Cardiac fibroblast (primary cell): ENCODE data around the gene TIAM1.

Experiments
- DNase-seq, 2 donors: peaks; one replicate each; pipeline versions ENCODE4 v3.0.0 to v3.0.0-alpha.2; 2010; ENCODE audit warnings: low read depth in 2 of 2
- H3K4me3 ChIP-seq, 2 donors: replicated peaks in 1 of 2; 1 replicate in 1 of 2; 2 replicates in 1 of 2; pipeline ENCODE4 v1.5.1; 2011; ENCODE audit warnings: low read depth in 2 of 2, low read length in 2 of 2, mild to moderate bottlenecking in 2 of 2, moderate library complexity in 1 of 2
- TF ChIP-seq, protein P1 (sequence below): IDR thresholded peaks from one replicate; pipeline ENCODE4 v1.5.1; 2011; ENCODE audit warnings: low read depth, mild to moderate bottlenecking, low read length, inconsistent platforms

The TIAM1 gene

GRCh38 chr21:31255896-31256295, 88.2 kb downstream of the TIAM1 start:
- DNase-seq: no peak
- no peak overlapping the region for H3K4me3 ChIP-seq
- TF ChIP-seq, protein P1, sequence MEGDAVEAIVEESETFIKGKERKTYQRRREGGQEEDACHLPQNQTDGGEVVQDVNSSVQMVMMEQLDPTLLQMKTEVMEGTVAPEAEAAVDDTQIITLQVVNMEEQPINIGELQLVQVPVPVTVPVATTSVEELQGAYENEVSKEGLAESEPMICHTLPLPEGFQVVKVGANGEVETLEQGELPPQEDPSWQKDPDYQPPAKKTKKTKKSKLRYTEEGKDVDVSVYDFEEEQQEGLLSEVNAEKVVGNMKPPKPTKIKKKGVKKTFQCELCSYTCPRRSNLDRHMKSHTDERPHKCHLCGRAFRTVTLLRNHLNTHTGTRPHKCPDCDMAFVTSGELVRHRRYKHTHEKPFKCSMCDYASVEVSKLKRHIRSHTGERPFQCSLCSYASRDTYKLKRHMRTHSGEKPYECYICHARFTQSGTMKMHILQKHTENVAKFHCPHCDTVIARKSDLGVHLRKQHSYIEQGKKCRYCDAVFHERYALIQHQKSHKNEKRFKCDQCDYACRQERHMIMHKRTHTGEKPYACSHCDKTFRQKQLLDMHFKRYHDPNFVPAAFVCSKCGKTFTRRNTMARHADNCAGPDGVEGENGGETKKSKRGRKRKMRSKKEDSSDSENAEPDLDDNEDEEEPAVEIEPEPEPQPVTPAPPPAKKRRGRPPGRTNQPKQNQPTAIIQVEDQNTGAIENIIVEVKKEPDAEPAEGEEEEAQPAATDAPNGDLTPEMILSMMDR: no peak

GRCh38 chr21:31255036-31255435, 89.0 kb downstream of the TIAM1 start:
- TF ChIP-seq, protein P1: no peak
- H3K4me3 ChIP-seq: no peak overlapping the region
- no peak for DNase-seq

- TF ChIP-seq, protein P1: no peak
- no peak overlapping the region for H3K4me3 ChIP-seq
- DNase-seq: no peak
These were observed 89.9 kb downstream of the TIAM1 start for GRCh38 chr21:31254131-31254530.

- DNase-seq: peak in 1 of 2 donors; percentile 28
- TF ChIP-seq, protein P1: no peak
These were observed 90.4 kb downstream of the TIAM1 start for GRCh38 chr21:31253684-31254083.

GRCh38 chr21:31252611-31253010, 91.5 kb downstream of the TIAM1 start:
- DNase-seq: no peak
- TF ChIP-seq, protein P1: no peak
- H3K4me3 ChIP-seq: no peak overlapping the region

More at GRCh38 chr21:31253684-31254083, 90.4 kb downstream of the TIAM1 start:
- H3K4me3 ChIP-seq: no peak overlapping the region

DNA sequence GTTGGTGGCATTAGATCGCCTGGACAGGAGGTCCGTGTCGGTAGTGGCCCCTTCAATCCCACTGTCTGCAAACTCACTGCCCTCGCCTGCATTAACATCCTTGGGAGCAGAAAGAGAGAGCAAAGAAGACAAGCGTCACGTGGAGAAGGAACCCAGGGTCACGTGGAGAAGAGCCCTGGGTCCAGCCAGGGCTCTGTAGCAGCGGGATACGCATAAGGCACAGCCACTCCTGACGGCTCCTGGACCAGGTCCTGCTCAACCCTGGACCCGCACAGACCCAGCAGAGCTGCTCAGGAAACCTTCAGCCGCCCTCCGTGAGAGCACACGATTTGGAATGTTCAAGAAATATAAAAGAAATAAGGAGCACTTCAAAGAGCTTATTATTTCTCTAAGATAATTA, 92.0 kb downstream of the TIAM1 start:
- no peak overlapping the region for H3K4me3 ChIP-seq
- no peak for DNase-seq
- TF ChIP-seq, protein P1: no peak

GRCh38 chr21:31251686-31252085, 92.4 kb downstream of the TIAM1 start:
- TF ChIP-seq, protein P1: no peak
- no peak for DNase-seq

More at GRCh38 chr21:31251686-31252085, 92.4 kb downstream of the TIAM1 start:
- no peak overlapping the region for H3K4me3 ChIP-seq
